Measurements from ENCODE around the gene SLC40A1. TPM values are rescaled to one million over a fixed set of nuclear protein-coding genes. Genes with fewer than 3 reads are reported as not detected.

The SLC40A1 gene
- total and polyA plus RNA-seq, 2 of the 8 experiments (the other 6 are each of a cell fraction or from before 2014, with no cell fraction given): 0.03 TPM; not detected in 1

DNA sequence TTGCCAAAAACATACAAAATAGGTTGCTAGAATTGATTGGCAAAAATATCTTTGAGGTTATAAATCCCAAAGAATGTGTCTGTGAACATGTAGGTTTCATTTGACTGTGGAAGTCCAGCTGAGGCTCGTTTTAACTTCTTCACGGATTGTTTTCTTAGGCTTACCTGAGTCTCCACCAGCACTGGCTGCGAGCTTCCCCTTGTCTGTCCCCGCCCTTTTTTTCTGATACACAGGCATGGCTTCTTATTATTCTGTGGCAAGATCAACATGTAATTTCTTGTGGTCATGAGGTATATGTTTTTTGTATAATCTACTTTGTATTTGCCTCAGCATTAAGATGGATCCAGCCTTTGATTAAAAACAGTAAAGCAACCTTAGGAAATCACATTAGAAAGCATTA, 7.2 kb upstream of the SLC40A1 start:
- Histone ChIP-seq H3K4me1 (replicated peaks in 1 of 4; ENCODE audit: control insufficient read depth in 3 of 4, insufficient read depth in 4 of 4, low read length in 3 of 4) (no peaks in the 10 kb centered on the region), H3K79me2 (ENCODE audit: control insufficient read depth in 1 of 2, insufficient read depth in 2 of 2, low read length in 2 of 2) (no peaks in the 10 kb centered on the region), H4K91ac (replicated peaks; ENCODE audit: insufficient read length, low read length) (no peak overlapping the region), H2AFZ (ENCODE audit: low read length) (no peak overlapping the region), H3K4ac (replicated peaks; ENCODE audit: insufficient read length, low read depth, low read length) (no peak overlapping the region), H3K9ac (replicated peaks in 1 of 4; ENCODE audit: extremely low read depth in 1 of 4, low read depth in 3 of 4, low read length in 3 of 4) (no peak overlapping the region), H3K56ac (replicated peaks; ENCODE audit: insufficient read length, low read depth, low read length) (no peak overlapping the region), H3K18ac (ENCODE audit: extremely low read depth, low read length) (no peak overlapping the region), H3K14ac (ENCODE audit: insufficient read length) (no peak overlapping the region), H2BK12ac (ENCODE audit: low read depth, low read length) (no peak overlapping the region), H4K20me1 (replicated peaks in 1 of 2; ENCODE audit: control insufficient read depth in 1 of 2, insufficient read depth in 2 of 2, low read length in 2 of 2) (peaks cover 0 to 1% of the 10 kb centered on the region in 2 experiments), H3K23me2 (ENCODE audit: low read depth, low read length) (no peaks in the 10 kb centered on the region; the same call in 1 of the 2 replicates), H2BK15ac (ENCODE audit: low read length) (no peak overlapping the region), H3K27me3 (replicated peaks in 1 of 4; ENCODE audit: control insufficient read depth in 3 of 4, extremely low read depth in 1 of 4, insufficient read depth in 3 of 4, low read length in 3 of 4) (peaks cover 16 to 22% (median 21%) of the 10 kb centered on the region in 4 experiments), H3K9me3 (ENCODE audit: insufficient read depth in 2 of 2, low read depth in 1 of 2, low read length in 1 of 2) (no peaks in the 10 kb centered on the region), H3K4me2 (ENCODE audit: insufficient read depth in 1 of 2, low read depth in 2 of 2, low read length in 2 of 2) (no peak overlapping the region), H3K36me3 (ENCODE audit: control insufficient read depth in 2 of 4, insufficient read depth in 4 of 4, low read length in 3 of 4) (no peaks in the 10 kb centered on the region), H2BK5ac (ENCODE audit: low read depth, low read length) (no peak overlapping the region), H3K4me3 (ENCODE audit: extremely low read depth in 1 of 4, insufficient read depth in 2 of 4, low read depth in 3 of 4, low read length in 4 of 4) (no peak overlapping the region), H3K27ac (ENCODE audit: low read depth, low read length) (no peak overlapping the region), H2BK120ac (replicated peaks; ENCODE audit: low read depth, low read length) (no peak overlapping the region), H2BK20ac (ENCODE audit: low read length) (no peak overlapping the region), H4K5ac (ENCODE audit: insufficient read length, low read depth, low read length) (no peak overlapping the region), H3K23ac (ENCODE audit: insufficient read length) (no peak overlapping the region), H4K8ac (ENCODE audit: extremely low read depth, insufficient read depth, low read length) (no peak overlapping the region), H3K79me1 (ENCODE audit: low read depth, low read length) (no peaks in the 10 kb centered on the region), H2AK5ac (ENCODE audit: low read depth, low read length) (no peak overlapping the region)
- WGBS, 2 experiments (ENCODE audit: extremely low coverage in 1 of 2, insufficient coverage in 1 of 2, insufficient read length in 1 of 2, insufficient replicate concordance in 2 of 2, low coverage in 1 of 2, low lambda C conversion rate in 2 of 2, missing lambda C conversion rate in 1 of 2): 87% methylated on average over 4 of the region's 4 CpGs; no CpG with 5 or more reads in 1 of the 2 experiments
- TF ChIP-seq, protein P1, sequence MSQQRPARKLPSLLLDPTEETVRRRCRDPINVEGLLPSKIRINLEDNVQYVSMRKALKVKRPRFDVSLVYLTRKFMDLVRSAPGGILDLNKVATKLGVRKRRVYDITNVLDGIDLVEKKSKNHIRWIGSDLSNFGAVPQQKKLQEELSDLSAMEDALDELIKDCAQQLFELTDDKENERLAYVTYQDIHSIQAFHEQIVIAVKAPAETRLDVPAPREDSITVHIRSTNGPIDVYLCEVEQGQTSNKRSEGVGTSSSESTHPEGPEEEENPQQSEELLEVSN (IDR thresholded peaks at IDR 0.05): no peak
- TF ChIP-seq NANOG (IDR thresholded peaks at IDR 0.05; ENCODE audit: insufficient read depth, low read depth, low read length, poor library complexity, severe bottlenecking) (no peak), SUZ12 (IDR thresholded peaks at IDR 0.05; ENCODE audit: low read length) (no peak), GABPA (IDR thresholded peaks at IDR 0.05; ENCODE audit: borderline replicate concordance, insufficient read depth, low read length) (no peak), CTBP2 (IDR thresholded peaks at IDR 0.05; ENCODE audit: borderline replicate concordance, insufficient read depth, insufficient read length, low read length) (no peak), RFX5 (IDR thresholded peaks at IDR 0.05; ENCODE audit: borderline replicate concordance, low read depth, low read length) (no peak), BACH1 (IDR thresholded peaks at IDR 0.05; ENCODE audit: low read length) (no peak), MAFK (IDR thresholded peaks at IDR 0.05; ENCODE audit: low read depth, low read length) (no peak)
- POLR2A ChIA-PET (ENCODE audit: partially characterized antibody): no interaction called here
- FAIRE-seq: no peak
- DNase-seq (ENCODE audit: low read depth in 1 of 2, low spot score in 2 of 2): no peak
- CTCF ChIA-PET (ENCODE audit: partially characterized antibody): no interaction called here

Data from H1 (cell line).